H1 (cell line): ENCODE results near the gene SLC1A1.

Experiments used
- CREB1 ChIP-seq: IDR thresholded peaks from 2 replicates; pipeline ENCODE4 v1.6.1; 2012; ENCODE audit warnings: inconsistent platforms
- POU5F1 ChIP-seq: IDR thresholded peaks from 2 replicates; pipeline ENCODE4 v1.6.1; 2011; ENCODE audit warnings: low read depth, mild to moderate bottlenecking, low read length, moderate library complexity
- SRF ChIP-seq: IDR thresholded peaks from 2 replicates; pipeline ENCODE4 v1.6.1; 2011; ENCODE audit warnings: mild to moderate bottlenecking, low read depth, low read length, moderate library complexity
- TF ChIP-seq, protein P1 (sequence below), 3 experiments: IDR thresholded peaks; 1 replicate in 2 of 3; 2 replicates in 1 of 3; pipeline versions ENCODE4 v1.5.1 to v1.6.1; 2011; ENCODE audit warnings: low read length in 3 of 3, mild to moderate bottlenecking in 3 of 3, inconsistent platforms in 2 of 3, low read depth in 1 of 3, moderate library complexity in 1 of 3; ENCODE audit not compliant: insufficient read depth in 1 of 3; ENCODE audit errors: control extremely low read depth in 1 of 3

DNA sequence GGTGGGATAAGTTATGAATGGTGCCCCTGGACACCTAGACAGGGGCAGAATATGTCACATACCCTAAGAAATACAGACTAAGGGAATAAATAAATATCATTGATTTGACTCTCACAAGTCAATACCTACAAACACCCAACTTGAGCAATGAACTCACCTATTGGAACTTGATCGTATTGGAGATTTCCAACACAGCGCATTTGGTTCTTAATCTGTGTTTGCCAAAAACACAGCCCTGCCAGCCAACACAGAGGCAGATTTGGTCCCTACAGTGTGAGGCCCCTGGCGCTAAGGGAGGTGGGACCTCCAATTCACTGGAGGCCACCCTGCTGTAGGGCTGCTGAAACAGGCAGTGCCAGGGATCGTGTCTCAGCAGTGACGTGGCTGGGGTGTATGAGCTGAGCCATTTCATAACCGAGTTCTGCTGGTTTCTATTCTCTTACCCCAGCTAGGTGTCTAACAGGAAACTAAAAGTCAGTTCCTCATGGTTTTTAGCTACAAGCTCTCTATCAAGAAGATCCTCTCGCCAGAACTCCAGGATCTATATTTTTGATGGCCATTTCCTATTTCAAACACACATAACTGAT, 84.5 kb downstream of the SLC1A1 start:
- TF ChIP-seq, protein P1, sequence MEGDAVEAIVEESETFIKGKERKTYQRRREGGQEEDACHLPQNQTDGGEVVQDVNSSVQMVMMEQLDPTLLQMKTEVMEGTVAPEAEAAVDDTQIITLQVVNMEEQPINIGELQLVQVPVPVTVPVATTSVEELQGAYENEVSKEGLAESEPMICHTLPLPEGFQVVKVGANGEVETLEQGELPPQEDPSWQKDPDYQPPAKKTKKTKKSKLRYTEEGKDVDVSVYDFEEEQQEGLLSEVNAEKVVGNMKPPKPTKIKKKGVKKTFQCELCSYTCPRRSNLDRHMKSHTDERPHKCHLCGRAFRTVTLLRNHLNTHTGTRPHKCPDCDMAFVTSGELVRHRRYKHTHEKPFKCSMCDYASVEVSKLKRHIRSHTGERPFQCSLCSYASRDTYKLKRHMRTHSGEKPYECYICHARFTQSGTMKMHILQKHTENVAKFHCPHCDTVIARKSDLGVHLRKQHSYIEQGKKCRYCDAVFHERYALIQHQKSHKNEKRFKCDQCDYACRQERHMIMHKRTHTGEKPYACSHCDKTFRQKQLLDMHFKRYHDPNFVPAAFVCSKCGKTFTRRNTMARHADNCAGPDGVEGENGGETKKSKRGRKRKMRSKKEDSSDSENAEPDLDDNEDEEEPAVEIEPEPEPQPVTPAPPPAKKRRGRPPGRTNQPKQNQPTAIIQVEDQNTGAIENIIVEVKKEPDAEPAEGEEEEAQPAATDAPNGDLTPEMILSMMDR (IDR thresholded peaks at IDR 0.05; ENCODE audit: control extremely low read depth in 1 of 3, insufficient read depth in 1 of 3, low read depth in 1 of 3, low read length in 3 of 3): no peak
- TF ChIP-seq CREB1 (no peak), POU5F1 (no peak), SRF (no peak)
